BJ (cell line): ENCODE data around the gene LOX. TPM values are rescaled to one million over a fixed set of nuclear protein-coding genes. Genes with fewer than 3 reads are reported as not detected.

Source experiments
- CTCF ChIA-PET: fragments of 350-600 bp; formaldehyde crosslinking; extraction: SDS; loops from one replicate; lab custom pipeline; 2021; ENCODE audit warnings: antibody characterized with exemption, inconsistent platforms; lab: Yijun Ruan, JAX
- POLR2A ChIA-PET: fragments of 300-600 bp; sonication (Branson Sonifier 250); formaldehyde crosslinking; extraction: SDS; loops from one replicate; lab custom pipeline; 2021; ENCODE audit warnings: antibody characterized with exemption; lab: Charles Lee
- DNase-seq: peaks from one replicate; pipeline ENCODE4 v3.0.0-alpha.2; 2011; ENCODE audit warnings: low read depth
- H3K27me3 ChIP-seq: 2 replicates; pipeline ENCODE4 v1.6.0; 2011; ENCODE audit warnings: low read length; ENCODE audit not compliant: control insufficient read depth, insufficient read depth
- H3K36me3 ChIP-seq: 2 replicates; pipeline ENCODE4 v1.5.1; 2011; ENCODE audit warnings: low read length; ENCODE audit not compliant: control insufficient read depth, insufficient read depth
- H3K4me3 ChIP-seq: 2 replicates; pipeline ENCODE4 v1.5.1; 2011; ENCODE audit warnings: low read depth, mild to moderate bottlenecking, control low read depth, low read length
- polyA plus RNA-seq: library from polyadenylated mRNA; depleted of rRNA; stranded (reverse); fragments of >200 nt; gene quantifications from 2 replicates; pipeline ENCODE4 v1.2.3, GENCODE V29; 2011
- TF ChIP-seq, protein P1 (sequence below): IDR thresholded peaks from 2 replicates; pipeline ENCODE4 v1.5.1; 2011; ENCODE audit warnings: low read depth, mild to moderate bottlenecking, control low read depth, inconsistent platforms, low read length, moderate library complexity; ENCODE audit not compliant: insufficient read depth

LOX gene
- polyA plus RNA-seq, 1 experiment = 668 TPM

DNA sequence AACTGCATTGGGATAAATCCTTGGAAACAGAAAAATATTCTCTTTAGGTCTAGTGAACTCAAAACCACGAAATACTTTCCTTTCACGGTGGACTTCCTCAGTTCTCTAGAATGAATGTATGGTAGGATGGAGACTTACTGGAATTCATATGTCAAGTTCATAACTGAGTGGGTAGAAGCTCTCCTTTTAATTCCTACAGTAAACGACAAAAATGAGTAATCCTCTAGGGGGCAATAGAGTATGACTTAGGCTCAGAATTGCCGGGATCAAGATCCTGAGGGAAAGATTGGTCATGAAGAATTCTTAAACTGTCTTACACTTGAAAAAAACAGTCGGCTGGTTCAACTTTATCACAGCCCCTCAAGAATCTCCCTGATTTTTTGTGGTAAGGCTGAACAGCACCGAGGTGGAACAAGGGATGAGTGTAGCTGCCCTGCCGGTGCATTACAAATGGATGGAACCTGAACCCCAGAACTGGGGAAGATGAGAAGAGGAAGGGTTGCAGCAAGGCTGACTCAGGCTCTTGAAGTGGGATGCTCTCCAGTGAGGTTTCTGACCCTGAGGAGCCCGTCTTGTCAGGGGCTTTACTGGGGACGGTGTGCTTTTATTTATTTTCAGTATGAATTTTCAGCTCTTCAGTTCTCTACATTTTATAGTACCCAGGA lies 14.0 kb upstream of the LOX start:
- ChIA-PET CTCF (interaction anchor here (0.5 to 7.9 kb wide), 16 partner anchors 10 to 241 kb away, joined by 3 to 71 read pairs (median 5); partner anchors contain the start of gene LOX), POLR2A (no interaction called here)
- TF ChIP-seq, protein P1, sequence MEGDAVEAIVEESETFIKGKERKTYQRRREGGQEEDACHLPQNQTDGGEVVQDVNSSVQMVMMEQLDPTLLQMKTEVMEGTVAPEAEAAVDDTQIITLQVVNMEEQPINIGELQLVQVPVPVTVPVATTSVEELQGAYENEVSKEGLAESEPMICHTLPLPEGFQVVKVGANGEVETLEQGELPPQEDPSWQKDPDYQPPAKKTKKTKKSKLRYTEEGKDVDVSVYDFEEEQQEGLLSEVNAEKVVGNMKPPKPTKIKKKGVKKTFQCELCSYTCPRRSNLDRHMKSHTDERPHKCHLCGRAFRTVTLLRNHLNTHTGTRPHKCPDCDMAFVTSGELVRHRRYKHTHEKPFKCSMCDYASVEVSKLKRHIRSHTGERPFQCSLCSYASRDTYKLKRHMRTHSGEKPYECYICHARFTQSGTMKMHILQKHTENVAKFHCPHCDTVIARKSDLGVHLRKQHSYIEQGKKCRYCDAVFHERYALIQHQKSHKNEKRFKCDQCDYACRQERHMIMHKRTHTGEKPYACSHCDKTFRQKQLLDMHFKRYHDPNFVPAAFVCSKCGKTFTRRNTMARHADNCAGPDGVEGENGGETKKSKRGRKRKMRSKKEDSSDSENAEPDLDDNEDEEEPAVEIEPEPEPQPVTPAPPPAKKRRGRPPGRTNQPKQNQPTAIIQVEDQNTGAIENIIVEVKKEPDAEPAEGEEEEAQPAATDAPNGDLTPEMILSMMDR = peak; percentile 62
- no peak for DNase-seq
- H3K36me3 ChIP-seq = no peaks in the 10 kb centered on the region
- no peak overlapping the region for H3K4me3 ChIP-seq
- no peaks in the 10 kb centered on the region for H3K27me3 ChIP-seq

GRCh38 chr5:122089096-122090013 lies 11.3 kb upstream of the LOX start:
- Histone ChIP-seq H3K36me3 (no peaks in the 10 kb centered on the region), H3K4me3 (no peak overlapping the region), H3K27me3 (no peaks in the 10 kb centered on the region)
- peak; percentile 80 for DNase-seq
- TF ChIP-seq, protein P1 = no peak
- ChIA-PET CTCF (interaction anchor here (0.6 to 7.9 kb wide), 6 partner anchors 11 to 121 kb away, joined by 3 to 71 read pairs (median 7); partner anchors contain the start of gene LOX), POLR2A (interaction anchor here (0.5 to 0.6 kb wide), 3 partner anchors 53 to 75 kb away, joined by 4 to 5 read pairs (median 4); no protein-coding TSS in a partner anchor)

DNA sequence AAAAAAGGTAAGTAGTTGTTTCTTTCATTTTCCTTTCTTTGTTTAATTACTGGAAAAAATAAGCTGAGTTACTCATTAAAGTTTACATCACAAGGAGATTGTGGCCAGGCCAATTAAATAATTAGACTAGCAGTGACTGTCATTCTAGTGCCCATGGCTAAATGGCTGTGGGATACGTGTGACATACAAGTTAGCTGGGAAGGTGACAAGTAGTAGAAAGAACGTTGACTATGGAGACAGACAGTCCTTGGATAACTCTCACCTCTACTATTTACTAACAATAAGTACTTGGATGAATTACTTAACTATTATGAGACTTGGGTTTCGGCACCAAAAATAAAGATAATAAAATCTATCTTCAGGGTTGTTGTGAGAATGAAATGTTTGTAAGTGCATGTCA lies 7.0 kb upstream of the LOX start:
- POLR2A ChIA-PET = no interaction called here
- no peak for DNase-seq
- no peak overlapping the region for H3K4me3 ChIP-seq
- CTCF ChIA-PET = interaction anchor here (0.8 to 1.4 kb wide), 5 partner anchors 8 to 76 kb away, joined by 3 to 5 read pairs (median 3); no protein-coding TSS in a partner anchor
- no peaks in the 10 kb centered on the region for H3K36me3 ChIP-seq
- H3K27me3 ChIP-seq = no peaks in the 10 kb centered on the region
- TF ChIP-seq, protein P1 = no peak

GRCh38 chr5:122083535-122083934 lies 5.5 kb upstream of the LOX start:
- CTCF ChIA-PET = interaction anchor here (1.4 kb wide), 1 partner anchor 10 kb away, joined by 3 read pairs; no protein-coding TSS in a partner anchor
- POLR2A ChIA-PET = no interaction called here
- Histone ChIP-seq H3K4me3 (no peak overlapping the region), H3K36me3 (no peaks in the 10 kb centered on the region), H3K27me3 (no peaks in the 10 kb centered on the region)
- TF ChIP-seq, protein P1 = no peak
- no peak for DNase-seq
